ENCODE measurements around the gene SPEM1.

SPEM1 gene

GRCh38 chr17:7383742-7384488, 36.2 kb upstream of the SPEM1 start:
- WGBS, 2 donors (ENCODE audit: extremely low coverage in 2 of 2, insufficient read length in 2 of 2, insufficient replicate concordance in 1 of 2) = no CpG with 5 or more reads among the region's 65 CpGs
- peaks cover 11 to 17% of the 10 kb centered on the region in 2 donors for H3K9me3 ChIP-seq (replicated peaks in 1 of 2; ENCODE audit: control insufficient read depth in 2 of 2, insufficient read depth in 1 of 2, low read depth in 1 of 2, low read length in 2 of 2)
- peak overlapping the region; percentile 88 for H2BK15ac ChIP-seq (ENCODE audit: low read length)
- no peak overlapping the region for H2BK120ac ChIP-seq (ENCODE audit: low read depth, low read length)
- H3K4ac ChIP-seq (ENCODE audit: low read length) = peak overlapping the region; percentile 69
- H3K23ac ChIP-seq (ENCODE audit: low read depth, low read length, poor library complexity) = peak overlapping the region; percentile 58
- H2BK12ac ChIP-seq (ENCODE audit: low read length) = peak overlapping the region; percentile 95
- H2AK5ac ChIP-seq (ENCODE audit: low read depth, low read length) = peak overlapping the region; percentile 82
- peaks cover 8 to 10% of the 10 kb centered on the region in 2 donors for H3K4me1 ChIP-seq (ENCODE audit: control insufficient read depth in 2 of 2, insufficient read depth in 1 of 2, low read depth in 1 of 2, low read length in 2 of 2)
- H3K27ac ChIP-seq (replicated peaks; ENCODE audit: low read length) = no peak overlapping the region
- H3K14ac ChIP-seq (ENCODE audit: low read length) = peak overlapping the region; percentile 66
- peak overlapping the region; percentile 35 for H2BK5ac ChIP-seq (ENCODE audit: low read length)
- peaks cover 3 to 56% (median 49%) of the 10 kb centered on the region in 3 experiments for H3K27me3 ChIP-seq (ENCODE audit: control insufficient read depth in 3 of 3, insufficient read depth in 3 of 3, low read depth in 1 of 3, low read length in 3 of 3)
- peak overlapping the region; percentile 92 for H3K9ac ChIP-seq (ENCODE audit: low read depth, low read length, poor library complexity)
- H3K18ac ChIP-seq (ENCODE audit: low read length) = peak overlapping the region; percentile 97
- DNase-seq (ENCODE audit: low spot score) = no peak
- H2AFZ ChIP-seq (ENCODE audit: low read length) = peak overlapping the region; percentile 82
- no peaks in the 10 kb centered on the region for H3K79me1 ChIP-seq (ENCODE audit: low read depth, low read length)
- H4K91ac ChIP-seq (ENCODE audit: low read depth, low read length, poor library complexity) = no peak overlapping the region
- peaks cover 0 to 4% of the 10 kb centered on the region in 2 donors for H3K36me3 ChIP-seq (replicated peaks in 1 of 2; ENCODE audit: control insufficient read depth in 2 of 2, insufficient read depth in 2 of 2, low read length in 2 of 2)
- peak overlapping the region; percentile 24 to 66 for H3K4me3 ChIP-seq (ENCODE audit: low read length in 2 of 2)
- H3K4me2 ChIP-seq (ENCODE audit: insufficient read depth, low read length, poor library complexity, severe bottlenecking) = peak overlapping the region; percentile 98
- H4K8ac ChIP-seq (ENCODE audit: low read depth, low read length) = peak overlapping the region; percentile 32

DNA sequence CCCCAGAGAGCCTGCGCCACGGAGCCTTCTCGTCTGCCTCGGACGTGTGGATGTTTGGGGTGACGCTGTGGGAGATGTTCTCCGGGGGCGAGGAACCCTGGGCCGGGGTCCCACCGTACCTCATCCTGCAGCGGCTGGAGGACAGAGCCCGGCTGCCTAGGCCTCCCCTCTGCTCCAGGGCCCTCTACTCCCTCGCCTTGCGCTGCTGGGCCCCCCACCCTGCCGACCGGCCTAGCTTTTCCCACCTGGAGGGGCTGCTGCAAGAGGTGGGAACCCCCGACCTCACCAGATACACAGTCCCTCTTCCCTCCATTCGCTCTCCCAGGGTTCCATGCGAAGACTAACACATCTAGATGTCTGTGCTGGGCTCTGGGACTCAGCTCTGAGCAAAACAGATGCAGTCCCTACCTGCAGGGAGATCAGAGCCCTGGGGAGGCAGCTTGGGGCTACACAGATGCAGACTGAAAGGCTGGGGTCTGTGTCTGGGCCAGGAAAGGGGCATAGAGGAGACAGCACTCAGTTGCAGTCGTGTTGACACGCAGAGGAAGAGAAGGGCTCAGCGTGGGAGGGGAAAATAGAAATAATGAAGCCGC, 35.5 kb upstream of the SPEM1 start:
- Histone ChIP-seq H3K4me1 (ENCODE audit: control insufficient read depth in 2 of 2, insufficient read depth in 1 of 2, low read depth in 1 of 2, low read length in 2 of 2) (peaks cover 8 to 10% of the 10 kb centered on the region in 2 donors), H4K91ac (ENCODE audit: low read depth, low read length, poor library complexity) (no peak overlapping the region), H2AK5ac (ENCODE audit: low read depth, low read length) (peak overlapping the region; percentile 66), H3K4me3 (ENCODE audit: low read length in 2 of 2) (peak overlapping the region; percentile 24 to 66), H3K36me3 (replicated peaks in 1 of 2; ENCODE audit: control insufficient read depth in 2 of 2, insufficient read depth in 2 of 2, low read length in 2 of 2) (peaks cover 3 to 10% of the 10 kb centered on the region in 2 donors), H3K4me2 (ENCODE audit: insufficient read depth, low read length, poor library complexity, severe bottlenecking) (peak overlapping the region; percentile 98), H2AFZ (ENCODE audit: low read length) (peak overlapping the region; percentile 82), H3K18ac (ENCODE audit: low read length) (peak overlapping the region; percentile 97), H3K27ac (replicated peaks; ENCODE audit: low read length) (no peak overlapping the region), H3K4ac (ENCODE audit: low read length) (peak overlapping the region; percentile 40), H3K14ac (ENCODE audit: low read length) (peak overlapping the region; percentile 60), H3K9ac (ENCODE audit: low read depth, low read length, poor library complexity) (peak overlapping the region; percentile 92), H4K8ac (ENCODE audit: low read depth, low read length) (no peak overlapping the region), H2BK15ac (ENCODE audit: low read length) (peak overlapping the region; percentile 88), H3K23ac (ENCODE audit: low read depth, low read length, poor library complexity) (peak overlapping the region; percentile 58), H2BK120ac (ENCODE audit: low read depth, low read length) (no peak overlapping the region), H3K79me1 (ENCODE audit: low read depth, low read length) (no peaks in the 10 kb centered on the region), H2BK12ac (ENCODE audit: low read length) (peak overlapping the region; percentile 95), H2BK5ac (ENCODE audit: low read length) (no peak overlapping the region), H3K27me3 (ENCODE audit: control insufficient read depth in 3 of 3, insufficient read depth in 3 of 3, low read depth in 1 of 3, low read length in 3 of 3) (peaks cover 3 to 51% (median 48%) of the 10 kb centered on the region in 3 experiments), H3K9me3 (replicated peaks in 1 of 2; ENCODE audit: control insufficient read depth in 2 of 2, insufficient read depth in 1 of 2, low read depth in 1 of 2, low read length in 2 of 2) (peaks cover 8 to 10% of the 10 kb centered on the region in 2 donors)
- no CpG with 5 or more reads among the region's 23 CpGs for WGBS, 2 donors (ENCODE audit: extremely low coverage in 2 of 2, insufficient read length in 2 of 2, insufficient replicate concordance in 1 of 2)
- no peak for DNase-seq (ENCODE audit: low spot score)

DNA sequence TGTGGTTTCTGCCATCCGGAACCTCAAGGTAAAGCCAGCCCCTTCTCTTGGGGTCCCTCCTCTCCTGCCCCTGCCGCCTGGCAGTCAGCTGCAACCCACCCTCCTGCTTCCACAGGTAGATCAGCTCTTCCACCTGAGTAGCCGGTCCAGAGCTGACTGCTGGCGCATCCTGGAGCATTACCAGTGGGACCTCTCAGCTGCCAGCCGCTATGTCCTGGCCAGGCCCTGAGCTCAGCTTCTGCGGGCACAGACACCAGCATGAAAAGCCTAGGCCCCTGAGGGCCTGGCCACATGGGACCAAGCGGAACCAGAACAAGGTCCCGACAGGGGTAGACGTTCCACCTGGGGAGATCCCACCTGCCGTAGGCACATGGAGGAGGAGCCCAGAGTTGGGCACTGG, 31.3 kb upstream of the SPEM1 start:
- no peak overlapping the region for H3K14ac ChIP-seq (ENCODE audit: low read length)
- no peaks in the 10 kb centered on the region for H3K79me1 ChIP-seq (ENCODE audit: low read depth, low read length)
- peaks cover 0 to 10% (median 8%) of the 10 kb centered on the region in 3 experiments for H3K27me3 ChIP-seq (ENCODE audit: control insufficient read depth in 3 of 3, insufficient read depth in 3 of 3, low read depth in 1 of 3, low read length in 3 of 3)
- no peak overlapping the region for H2BK15ac ChIP-seq (ENCODE audit: low read length)
- H3K9me3 ChIP-seq (replicated peaks in 1 of 2; ENCODE audit: control insufficient read depth in 2 of 2, insufficient read depth in 1 of 2, low read depth in 1 of 2, low read length in 2 of 2) = no peaks in the 10 kb centered on the region
- H3K4me1 ChIP-seq (ENCODE audit: control insufficient read depth in 2 of 2, insufficient read depth in 1 of 2, low read depth in 1 of 2, low read length in 2 of 2) = peaks cover 2 to 7% of the 10 kb centered on the region in 2 donors
- H3K4me2 ChIP-seq (ENCODE audit: insufficient read depth, low read length, poor library complexity, severe bottlenecking) = no peak overlapping the region
- no peak overlapping the region for H2BK12ac ChIP-seq (ENCODE audit: low read length)
- H3K36me3 ChIP-seq (replicated peaks in 1 of 2; ENCODE audit: control insufficient read depth in 2 of 2, insufficient read depth in 2 of 2, low read length in 2 of 2) = peaks cover 13 to 38% of the 10 kb centered on the region in 2 donors
- DNase-seq (ENCODE audit: low spot score) = no peak
- no peak overlapping the region for H2AK5ac ChIP-seq (ENCODE audit: low read depth, low read length)
- no peak overlapping the region for H2BK5ac ChIP-seq (ENCODE audit: low read length)
- H3K4me3 ChIP-seq (ENCODE audit: low read length in 2 of 2) = no peak overlapping the region
- no CpG with 5 or more reads among the region's 10 CpGs for WGBS, 2 donors (ENCODE audit: extremely low coverage in 2 of 2, insufficient read length in 2 of 2, insufficient replicate concordance in 1 of 2)
- no peak overlapping the region for H2BK120ac ChIP-seq (ENCODE audit: low read depth, low read length)
- no peak overlapping the region for H3K18ac ChIP-seq (ENCODE audit: low read length)
- H3K9ac ChIP-seq (ENCODE audit: low read depth, low read length, poor library complexity) = no peak overlapping the region
- H2AFZ ChIP-seq (ENCODE audit: low read length) = no peak overlapping the region
- H4K91ac ChIP-seq (ENCODE audit: low read depth, low read length, poor library complexity) = no peak overlapping the region
- H3K23ac ChIP-seq (ENCODE audit: low read depth, low read length, poor library complexity) = no peak overlapping the region
- no peak overlapping the region for H4K8ac ChIP-seq (ENCODE audit: low read depth, low read length)
- H3K4ac ChIP-seq (ENCODE audit: low read length) = no peak overlapping the region
- no peak overlapping the region for H3K27ac ChIP-seq (replicated peaks; ENCODE audit: low read length)

Measured in neuronal stem cell (in vitro differentiated cells).